GM12874 (cell line): Measurements from ENCODE around the gene PRKG1.

ENCODE experiments used
- TF ChIP-seq, protein P1 (sequence below): IDR thresholded peaks from 2 replicates; pipeline ENCODE4 v1.5.1; 2011; ENCODE audit warnings: low read depth, mild to moderate bottlenecking, control low read depth, low read length, moderate library complexity; ENCODE audit not compliant: insufficient read depth

Gene PRKG1

DNA sequence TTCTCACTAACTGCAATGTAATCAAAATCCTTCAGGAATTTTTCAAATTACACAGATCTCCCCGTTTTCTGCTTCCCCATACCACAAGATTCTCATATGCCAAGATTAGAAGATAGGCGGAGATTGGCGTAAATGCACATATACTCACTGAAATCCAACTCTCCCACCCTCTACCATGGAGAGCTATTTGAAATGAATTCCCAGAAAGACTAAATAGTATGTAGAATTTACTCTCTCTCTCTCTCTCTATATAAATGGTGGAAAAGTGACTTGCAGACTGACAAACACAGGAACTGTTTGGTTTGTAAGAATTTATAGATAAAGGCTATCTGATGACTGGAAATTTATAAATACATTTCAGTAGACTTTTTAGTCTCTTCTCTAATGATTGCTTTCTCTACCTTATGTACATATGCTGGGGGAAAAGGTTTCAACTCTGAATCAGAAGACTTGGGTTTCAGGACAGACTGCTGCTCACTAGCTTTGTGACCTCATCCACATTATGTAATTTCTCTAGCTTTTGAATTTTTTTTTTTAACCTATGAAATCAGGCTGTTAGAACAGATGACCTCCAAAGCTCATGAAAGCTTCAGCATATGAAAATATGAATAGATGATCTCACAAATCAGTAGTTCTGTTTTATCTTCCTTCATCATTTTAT lies 692.9 kb downstream of the PRKG1 start:
- TF ChIP-seq, protein P1, sequence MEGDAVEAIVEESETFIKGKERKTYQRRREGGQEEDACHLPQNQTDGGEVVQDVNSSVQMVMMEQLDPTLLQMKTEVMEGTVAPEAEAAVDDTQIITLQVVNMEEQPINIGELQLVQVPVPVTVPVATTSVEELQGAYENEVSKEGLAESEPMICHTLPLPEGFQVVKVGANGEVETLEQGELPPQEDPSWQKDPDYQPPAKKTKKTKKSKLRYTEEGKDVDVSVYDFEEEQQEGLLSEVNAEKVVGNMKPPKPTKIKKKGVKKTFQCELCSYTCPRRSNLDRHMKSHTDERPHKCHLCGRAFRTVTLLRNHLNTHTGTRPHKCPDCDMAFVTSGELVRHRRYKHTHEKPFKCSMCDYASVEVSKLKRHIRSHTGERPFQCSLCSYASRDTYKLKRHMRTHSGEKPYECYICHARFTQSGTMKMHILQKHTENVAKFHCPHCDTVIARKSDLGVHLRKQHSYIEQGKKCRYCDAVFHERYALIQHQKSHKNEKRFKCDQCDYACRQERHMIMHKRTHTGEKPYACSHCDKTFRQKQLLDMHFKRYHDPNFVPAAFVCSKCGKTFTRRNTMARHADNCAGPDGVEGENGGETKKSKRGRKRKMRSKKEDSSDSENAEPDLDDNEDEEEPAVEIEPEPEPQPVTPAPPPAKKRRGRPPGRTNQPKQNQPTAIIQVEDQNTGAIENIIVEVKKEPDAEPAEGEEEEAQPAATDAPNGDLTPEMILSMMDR: no peak

DNA sequence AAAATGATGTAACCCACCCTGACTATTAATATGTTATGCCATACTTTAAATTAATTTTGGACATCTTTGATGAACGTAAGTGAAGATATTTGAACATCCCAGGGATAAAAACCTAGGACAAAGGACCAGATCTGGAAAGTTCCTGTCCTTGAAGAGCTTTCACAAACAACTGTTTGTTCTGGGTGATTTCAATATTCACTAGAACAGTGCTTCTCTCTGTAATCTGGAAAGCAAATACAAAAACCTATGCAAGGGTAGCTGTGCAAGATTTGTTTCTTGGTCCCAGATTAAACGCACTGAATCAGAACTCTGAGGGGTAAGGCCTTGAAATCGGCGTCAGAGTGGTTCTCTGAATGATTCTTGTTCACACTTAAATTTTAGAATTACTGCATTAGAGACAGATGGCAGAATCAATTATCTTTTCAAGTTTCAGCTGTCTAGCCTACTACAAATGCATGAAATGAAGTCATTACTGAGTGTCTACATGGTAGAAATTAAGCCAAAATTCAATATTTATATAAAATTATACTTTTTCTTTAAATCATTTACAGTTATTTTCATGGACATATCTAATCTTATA lies 694.7 kb downstream of the PRKG1 start:
- TF ChIP-seq, protein P1: no peak

DNA sequence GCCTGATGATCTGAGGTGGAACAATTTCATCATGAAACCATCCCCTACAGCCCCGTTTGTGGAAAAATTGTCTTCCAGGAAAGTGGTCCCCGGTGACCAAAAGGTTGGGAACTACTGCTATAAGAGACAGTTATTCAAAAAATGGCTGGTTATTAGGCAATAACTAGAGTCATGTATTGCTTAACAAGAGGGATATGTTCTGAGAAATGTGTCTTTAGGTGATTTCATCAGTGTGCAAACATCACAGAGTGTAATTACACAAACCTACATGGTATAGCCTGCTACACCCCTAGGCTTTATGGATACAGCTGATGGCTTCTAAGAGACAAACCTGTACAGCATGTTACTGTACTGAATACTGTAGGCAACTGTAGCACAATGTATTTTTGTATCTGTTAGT lies 696.4 kb downstream of the PRKG1 start:
- TF ChIP-seq, protein P1: no peak

DNA sequence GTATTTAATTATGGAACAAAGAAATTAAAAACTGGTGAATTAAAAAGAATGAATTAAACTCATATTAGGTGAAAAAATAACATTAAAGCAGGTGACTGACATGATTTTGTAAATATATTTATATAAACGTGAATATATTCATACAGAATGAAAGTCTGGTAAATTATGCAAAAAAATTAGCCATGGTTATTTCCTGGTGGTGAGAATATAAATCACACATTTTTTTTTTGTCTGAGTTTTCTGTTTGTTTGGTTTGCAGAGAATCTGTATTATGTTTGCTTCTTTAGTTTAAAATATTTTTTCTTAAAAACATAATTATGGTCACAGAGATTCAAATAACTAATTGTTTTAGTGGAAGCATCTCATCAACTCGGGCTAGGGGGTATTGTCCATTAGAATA lies 698.1 kb downstream of the PRKG1 start:
- TF ChIP-seq, protein P1: no peak

DNA sequence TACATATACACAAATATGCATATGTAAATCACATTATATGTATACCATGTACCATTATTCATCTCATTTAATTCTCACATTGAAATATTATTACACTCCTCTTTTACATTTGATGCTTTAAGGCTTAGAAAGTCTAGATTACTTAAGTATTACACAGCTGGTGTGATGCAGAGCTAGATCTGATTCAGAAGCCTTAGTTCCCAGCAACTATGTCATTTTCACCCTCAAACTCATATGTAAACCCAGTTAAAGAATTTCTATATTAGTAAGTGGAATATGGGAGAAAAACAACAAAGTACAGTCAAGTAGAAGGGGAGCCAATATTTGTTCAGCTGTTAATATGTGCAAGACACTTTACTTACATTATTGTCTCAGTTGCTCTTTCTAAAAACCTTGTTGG lies 699.4 kb downstream of the PRKG1 start:
- TF ChIP-seq, protein P1: no peak

DNA sequence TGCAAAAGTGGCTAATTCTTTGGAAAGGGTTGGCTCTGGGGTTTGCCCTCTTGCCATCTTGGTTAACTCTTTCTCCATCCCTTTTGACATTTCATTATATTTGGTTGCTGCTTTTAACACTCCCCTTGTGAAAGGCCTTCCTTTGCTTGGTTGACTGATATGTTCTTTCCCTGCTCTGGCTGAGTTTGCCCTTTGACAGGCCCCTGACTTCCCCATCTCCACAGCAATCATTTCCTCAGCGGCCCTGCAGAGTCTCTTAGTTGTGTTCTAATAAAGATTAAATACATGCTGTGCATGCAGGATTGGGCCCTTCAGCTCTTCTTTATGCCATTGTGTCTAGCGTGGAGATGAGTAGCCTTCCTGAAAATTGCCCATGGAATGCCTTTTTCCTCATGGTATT lies 709.7 kb downstream of the PRKG1 start:
- TF ChIP-seq, protein P1: no peak

DNA sequence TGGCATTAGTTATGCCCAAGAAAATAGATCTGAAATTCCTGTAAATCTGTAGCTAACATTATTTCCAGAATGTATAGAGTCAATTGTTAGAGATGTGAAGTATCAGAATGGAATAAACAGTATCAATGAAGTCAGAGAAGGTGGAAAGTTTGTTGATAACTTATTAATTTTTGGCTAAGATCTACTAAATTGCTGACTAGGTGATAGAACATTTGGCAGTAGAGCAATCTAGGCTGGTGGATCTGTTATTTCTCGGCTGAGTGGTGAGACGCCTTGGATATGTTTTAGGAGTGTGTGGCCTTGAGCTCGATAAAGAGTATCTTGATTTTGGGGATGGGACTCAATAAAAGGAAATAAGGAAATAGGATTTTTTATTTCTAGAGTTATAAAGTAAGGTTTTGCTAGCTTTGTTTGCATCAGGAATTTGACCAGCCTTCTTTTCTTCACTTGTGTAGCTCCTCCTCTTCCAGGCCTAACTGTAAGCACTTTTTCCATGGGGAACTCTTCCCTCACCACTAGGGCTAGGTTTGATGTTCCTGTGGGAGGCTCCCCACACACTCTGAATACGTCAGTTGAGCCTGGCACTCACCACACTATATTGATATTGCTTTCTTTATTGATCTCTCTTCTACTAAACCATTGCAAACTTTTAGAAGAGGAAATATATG lies 711.9 kb downstream of the PRKG1 start:
- TF ChIP-seq, protein P1: no peak
